Stimulated activated CD8-positive, alpha-beta memory T cell treated with anti-CD3 and anti-CD28 coated beads, Interleukin-12 subunit alpha, Interleukin-12 subunit beta, amount 100 ng/mL, for 4 hours (primary cell): ENCODE results near the gene DBH.

Source experiments
- DNase-seq: peaks from one replicate; pipeline ENCODE4 v3.0.0-alpha.2; 2020; ENCODE audit warnings: low read depth

The DBH gene

DNA sequence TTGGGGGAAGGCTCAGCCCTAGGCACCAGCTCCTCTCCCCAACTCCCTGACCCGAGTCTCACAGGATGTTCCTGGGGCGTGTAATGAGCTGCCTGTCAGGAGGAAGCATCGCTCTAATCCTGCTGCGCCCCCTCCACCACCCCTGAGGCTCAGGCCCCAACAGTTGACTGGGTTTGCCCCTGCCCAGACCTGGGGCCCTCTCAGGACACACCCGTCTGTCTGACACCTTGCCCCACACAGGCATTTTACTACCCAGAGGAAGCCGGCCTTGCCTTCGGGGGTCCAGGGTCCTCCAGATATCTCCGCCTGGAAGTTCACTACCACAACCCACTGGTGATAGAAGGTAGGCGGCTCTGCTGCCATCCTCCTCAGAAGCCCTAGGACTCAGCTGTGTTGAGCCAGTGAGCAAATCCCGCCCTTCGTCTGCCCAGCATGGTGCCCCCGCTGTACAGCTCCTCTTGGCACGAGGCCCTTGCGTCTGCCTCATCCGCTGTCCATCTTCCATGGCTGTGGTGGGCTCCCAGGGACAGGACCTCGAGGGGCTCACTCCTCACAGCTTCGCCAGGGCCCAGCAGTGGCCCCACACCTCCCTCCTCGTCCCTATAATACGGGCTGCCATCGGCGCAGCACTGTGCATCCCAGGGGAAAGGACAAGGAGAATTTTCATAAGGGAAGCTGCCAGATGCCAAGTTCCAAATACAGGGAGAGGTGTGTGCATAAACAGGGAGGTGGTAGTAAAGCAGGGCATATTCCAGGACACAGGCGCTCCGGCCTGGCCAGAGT is 8.0 kb downstream of the DBH start:
- DNase-seq: no peak

GRCh38 chr9:133645021-133645765 is 9.0 kb downstream of the DBH start:
- no peak for DNase-seq

DNA sequence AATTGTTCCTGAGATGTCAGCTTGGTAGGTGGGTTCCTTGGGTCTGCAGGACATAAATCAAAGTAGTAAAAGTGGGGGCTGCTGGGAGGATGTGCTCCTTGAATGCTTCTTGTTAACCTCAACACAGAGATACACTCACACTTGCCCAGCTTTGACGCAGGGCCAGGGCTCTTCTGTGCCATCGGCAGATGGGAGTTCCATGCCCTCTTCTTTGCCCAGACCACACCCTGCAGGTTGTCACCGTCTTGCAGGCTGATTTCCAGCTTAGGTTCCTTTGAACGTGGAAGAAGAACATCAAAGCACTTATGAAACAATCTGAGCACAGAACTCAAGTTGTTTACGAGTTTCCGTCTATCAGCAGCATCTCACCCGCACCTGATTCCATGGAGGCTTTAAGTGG is 11.0 kb downstream of the DBH start:
- no peak for DNase-seq

GRCh38 chr9:133647765-133648469 is 11.8 kb downstream of the DBH start:
- DNase-seq: no peak

- DNase-seq: no peak
Observed at GRCh38 chr9:133649194-133649593, 13.0 kb downstream of the DBH start.

GRCh38 chr9:133650026-133650425 is 13.9 kb downstream of the DBH start:
- no peak for DNase-seq

- no peak for DNase-seq
Observed at GRCh38 chr9:133653638-133654037, 17.5 kb downstream of the DBH start.

DNA sequence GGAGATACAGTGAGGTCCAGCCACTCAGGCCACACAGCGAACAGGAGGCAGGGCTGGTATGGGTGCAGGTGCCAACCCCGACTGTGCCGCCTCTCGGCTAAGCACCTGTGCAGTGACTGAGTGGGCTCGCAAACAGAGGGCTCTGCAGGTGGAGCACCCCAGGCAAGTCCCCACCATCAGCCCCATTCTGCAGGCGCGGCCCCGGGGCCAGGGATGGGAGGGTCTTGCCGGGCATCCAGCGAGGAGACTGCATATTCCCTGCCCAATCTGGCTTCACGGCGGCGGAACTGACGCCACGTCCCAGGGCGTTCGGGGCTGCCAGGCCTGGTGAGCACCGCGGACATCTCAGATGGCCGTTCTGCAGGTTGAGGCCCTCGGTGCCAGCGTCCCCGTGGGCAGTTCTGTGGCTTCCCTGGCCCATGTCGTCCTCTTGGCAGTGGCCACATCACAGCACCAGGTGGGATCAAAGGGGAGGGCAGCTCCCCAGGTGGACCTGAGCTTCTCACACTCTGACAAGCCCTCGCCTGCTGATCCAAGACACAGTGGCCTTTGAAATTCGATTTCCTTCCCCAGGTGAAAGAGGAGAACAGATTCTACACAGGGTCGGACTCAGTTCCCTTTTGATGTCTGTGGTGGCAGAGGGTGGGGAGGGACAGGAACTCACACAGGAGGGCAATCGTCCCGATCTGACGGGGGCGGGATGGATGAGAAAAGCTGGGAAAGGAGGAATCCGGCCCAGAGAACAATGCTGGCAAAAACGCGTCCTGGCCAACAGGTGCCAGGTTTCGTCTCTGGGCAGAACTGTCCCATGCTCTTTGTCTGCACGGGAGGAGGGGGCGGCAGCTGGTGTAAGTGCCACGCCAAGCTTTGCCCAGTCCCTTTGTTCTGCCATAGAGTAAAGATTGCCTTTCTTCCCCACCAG is 18.8 kb downstream of the DBH start:
- DNase-seq: no peak

DNA sequence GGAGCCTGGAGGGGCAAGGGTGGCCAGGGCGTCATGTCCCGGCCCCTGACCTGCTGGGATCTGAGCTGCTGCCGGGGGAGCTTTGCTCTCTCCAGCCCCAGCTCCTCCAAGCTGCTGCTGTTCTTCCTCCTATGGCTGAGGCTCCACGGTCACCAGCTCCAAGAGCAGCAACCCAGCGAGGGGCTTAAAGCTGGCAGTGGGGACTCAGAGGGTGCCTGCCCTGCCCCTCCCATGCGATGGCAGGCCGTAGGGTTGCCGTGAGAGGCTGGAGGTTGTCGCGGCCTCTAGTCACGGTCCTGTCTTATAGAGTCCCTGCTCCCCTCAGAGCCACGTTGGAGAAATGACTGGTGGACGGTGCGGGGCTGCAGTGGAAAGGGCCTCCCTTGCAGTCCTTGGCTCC is 19.5 kb downstream of the DBH start:
- no peak for DNase-seq

- no peak for DNase-seq
Observed at GRCh38 chr9:133656211-133657119, 20.3 kb downstream of the DBH start.

- no peak for DNase-seq
Observed at GRCh38 chr9:133657120-133657661, 21.0 kb downstream of the DBH start.

DNA sequence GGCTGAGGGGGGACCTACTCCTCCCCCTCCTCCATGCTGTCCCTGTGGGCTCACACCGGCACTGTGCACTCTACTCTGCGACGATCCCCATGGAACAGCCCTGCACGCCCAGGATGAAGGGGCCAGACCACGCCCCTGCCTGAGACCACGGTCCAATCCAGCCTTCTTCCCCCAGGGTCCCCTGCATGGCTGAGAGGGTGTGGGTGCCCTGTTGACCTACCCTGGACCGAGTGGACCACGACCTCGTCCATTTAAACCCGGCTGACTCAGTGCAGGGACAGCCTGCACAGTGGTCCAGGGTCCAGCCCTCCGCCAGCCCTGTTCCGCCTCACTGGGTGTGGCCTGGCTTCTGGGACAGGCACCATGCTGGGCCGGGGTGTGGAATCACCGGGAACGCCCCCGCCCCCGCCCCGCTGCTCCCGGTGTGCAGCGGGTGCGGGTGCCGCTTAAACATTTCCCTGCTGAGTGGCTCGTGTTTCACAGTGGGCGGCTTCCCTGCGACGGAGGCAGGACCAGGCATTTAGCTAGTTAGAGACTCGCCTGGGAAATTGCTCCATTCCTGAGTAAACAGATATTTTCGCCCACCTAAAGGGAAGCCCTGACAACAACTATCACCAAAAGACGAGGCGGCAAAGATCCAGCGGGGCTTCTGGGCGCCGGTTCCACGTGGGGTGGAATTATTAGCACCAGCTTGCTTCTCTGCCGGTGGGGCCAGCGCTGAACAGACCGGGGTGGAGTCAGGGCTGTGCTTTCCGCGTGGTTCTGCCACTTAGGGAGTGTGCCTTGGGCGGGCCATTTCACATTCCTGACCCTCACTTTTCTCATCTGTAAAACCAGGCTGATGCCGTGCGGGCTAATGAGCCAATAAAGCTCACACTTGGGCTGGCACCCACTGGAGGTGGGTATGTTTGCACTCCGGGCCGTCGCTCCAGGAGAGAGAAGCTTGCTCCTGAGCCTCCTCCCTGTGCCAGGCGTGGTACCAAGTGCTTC is 22.6 kb downstream of the DBH start:
- DNase-seq: no peak

DNA sequence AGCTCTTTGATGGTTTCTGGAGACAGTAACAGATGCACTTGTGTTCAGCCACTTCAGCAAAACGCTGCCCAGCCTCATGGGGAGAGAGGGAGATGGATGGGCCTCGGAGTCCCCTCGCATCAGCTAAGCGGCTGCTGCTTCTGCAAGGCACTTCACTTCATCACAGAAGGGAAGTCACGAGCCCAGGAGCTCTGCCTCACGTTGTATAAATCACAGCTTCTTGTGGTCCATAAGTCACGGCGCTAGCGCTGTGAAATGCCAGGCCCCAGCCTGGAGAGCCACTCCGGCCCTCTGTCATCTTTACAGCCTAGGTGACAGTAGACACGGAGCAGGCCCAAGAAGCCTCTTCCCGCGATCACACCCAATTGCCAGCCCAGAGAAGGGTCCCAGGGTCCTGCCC is 23.4 kb downstream of the DBH start:
- DNase-seq: no peak

DNA sequence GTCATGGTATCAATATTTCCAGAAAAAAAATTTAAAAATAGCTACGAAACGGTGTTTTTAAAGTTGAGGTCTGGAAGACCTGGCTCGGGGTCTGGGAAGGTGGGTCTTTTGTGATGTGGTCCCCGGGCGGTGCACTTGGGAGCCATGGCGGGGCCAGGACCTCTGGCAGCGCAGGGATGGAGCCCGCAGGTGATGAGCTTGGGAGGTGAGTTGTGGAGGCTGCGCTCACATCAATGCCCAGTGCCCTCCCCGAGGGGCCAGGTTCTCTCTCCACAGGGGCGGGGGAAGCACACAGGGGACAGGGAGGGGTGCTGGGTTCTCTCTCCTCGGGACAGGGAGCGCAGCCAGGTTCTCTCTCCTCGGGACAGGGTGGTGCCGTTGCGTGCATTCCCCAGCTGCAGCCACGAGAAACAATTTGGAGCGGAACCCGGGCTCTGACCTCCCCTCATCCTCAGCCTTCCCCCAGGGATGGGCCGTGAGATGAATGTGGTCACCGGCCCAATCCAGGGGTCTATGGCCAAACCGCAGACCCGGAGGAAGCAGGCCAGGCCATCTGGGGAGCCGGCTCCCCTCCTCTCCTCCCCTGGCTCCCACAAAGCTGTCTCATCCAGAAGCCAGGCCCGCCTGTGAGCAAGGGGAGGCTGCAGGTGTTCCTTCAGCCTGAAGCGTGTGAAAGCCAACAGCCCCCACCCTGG is 25.8 kb downstream of the DBH start:
- DNase-seq: no peak

GRCh38 chr9:133664173-133665050 is 28.2 kb downstream of the DBH start:
- no peak for DNase-seq

- no peak for DNase-seq
Observed at GRCh38 chr9:133665096-133665495, 28.9 kb downstream of the DBH start.

DNA sequence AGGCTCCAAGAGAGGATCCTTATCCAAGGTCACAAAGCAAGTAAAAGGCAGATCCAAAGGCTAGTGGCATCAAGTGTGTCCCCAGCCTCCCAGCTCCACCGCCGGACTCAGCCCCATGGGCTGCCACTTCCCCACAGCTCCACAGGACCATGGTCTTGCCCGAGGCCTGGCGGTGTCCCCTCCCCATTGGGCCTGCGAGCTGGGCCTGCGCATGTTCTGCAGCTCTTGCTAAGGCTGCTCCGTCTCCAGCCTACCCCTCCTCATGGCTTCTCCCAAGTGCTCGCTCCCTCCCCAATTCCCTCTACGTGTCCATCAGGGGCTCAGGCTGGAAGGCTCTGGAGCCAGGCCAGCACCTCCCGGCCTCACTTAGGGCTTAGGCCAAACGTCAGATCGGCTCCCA is 29.4 kb downstream of the DBH start:
- DNase-seq: no peak

- DNase-seq: no peak
Observed at GRCh38 chr9:133666387-133666786, 30.2 kb downstream of the DBH start.
